Stimulated activated CD4-positive, alpha-beta T cell treated with anti-CD3 and anti-CD28 coated beads, Interleukin-1b, Interleukin-23, amount 100 ng/mL, for 1 hour (primary cell): ENCODE measurements around the gene SRCAP.
A peak's percentile ranks its signal among the peaks of the same experiment; 100 is the strongest.

Experiments used
- DNase-seq, 2 donors: peaks; one replicate each; pipeline ENCODE4 v3.0.0-alpha.2; 2020; ENCODE audit warnings: low read depth in 2 of 2

The SRCAP gene

DNA sequence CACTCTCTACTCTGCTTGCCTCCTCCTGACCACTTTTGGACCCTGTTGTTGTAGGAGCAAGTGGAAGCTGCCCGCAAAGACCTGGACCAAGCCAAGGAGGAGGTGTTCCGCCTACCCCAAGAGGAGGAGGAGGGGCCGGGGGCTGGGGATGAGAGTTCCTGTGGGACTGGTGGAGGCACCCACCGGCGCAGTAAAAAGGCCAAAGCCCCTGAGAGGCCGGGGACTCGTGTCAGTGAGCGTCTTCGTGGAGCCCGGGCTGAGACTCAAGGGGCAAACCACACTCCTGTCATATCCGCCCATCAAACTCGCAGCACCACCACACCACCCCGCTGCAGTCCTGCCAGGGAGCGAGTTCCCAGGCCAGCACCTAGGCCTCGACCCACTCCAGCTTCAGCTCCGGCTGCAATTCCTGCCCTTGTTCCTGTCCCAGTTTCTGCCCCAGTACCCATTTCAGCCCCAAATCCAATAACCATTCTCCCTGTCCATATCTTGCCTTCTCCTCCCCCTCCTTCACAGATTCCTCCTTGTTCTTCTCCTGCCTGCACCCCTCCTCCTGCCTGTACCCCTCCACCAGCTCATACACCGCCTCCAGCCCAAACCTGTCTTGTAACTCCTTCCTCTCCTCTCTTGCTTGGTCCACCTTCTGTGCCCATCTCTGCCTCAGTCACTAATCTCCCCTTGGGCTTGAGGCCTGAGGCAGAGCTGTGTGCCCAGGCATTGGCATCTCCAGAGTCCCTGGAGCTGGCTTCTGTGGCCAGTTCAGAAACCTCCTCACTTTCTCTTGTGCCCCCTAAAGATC is 38.2 kb downstream of the SRCAP start:
- DNase-seq: no peak

DNA sequence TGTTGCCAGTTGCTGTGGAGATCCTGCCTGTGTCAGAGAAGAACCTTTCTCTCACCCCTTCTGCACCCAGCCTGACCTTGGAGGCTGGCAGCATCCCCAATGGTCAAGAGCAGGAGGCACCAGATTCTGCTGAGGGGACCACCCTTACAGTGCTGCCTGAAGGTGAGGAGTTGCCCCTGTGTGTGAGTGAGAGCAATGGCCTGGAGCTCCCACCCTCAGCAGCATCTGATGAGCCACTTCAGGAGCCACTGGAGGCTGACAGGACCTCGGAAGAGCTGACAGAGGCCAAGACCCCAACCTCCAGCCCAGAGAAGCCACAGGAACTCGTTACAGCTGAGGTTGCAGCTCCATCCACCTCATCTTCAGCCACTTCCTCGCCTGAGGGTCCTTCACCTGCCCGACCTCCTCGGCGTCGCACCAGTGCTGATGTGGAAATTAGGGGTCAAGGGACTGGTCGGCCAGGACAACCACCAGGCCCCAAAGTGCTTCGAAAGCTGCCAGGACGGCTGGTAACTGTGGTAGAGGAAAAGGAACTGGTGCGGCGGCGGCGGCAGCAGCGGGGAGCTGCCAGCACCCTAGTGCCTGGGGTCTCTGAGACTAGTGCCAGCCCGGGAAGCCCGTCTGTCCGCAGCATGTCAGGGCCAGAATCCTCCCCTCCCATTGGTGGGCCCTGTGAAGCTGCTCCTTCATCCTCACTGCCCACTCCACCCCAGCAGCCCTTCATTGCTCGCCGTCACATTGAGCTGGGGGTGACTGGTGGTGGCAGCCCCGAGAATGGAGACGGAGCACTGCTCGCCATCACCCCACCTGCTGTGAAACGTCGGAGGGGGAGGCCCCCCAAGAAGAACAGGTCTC is 39.0 kb downstream of the SRCAP start:
- no peak for DNase-seq

DNA sequence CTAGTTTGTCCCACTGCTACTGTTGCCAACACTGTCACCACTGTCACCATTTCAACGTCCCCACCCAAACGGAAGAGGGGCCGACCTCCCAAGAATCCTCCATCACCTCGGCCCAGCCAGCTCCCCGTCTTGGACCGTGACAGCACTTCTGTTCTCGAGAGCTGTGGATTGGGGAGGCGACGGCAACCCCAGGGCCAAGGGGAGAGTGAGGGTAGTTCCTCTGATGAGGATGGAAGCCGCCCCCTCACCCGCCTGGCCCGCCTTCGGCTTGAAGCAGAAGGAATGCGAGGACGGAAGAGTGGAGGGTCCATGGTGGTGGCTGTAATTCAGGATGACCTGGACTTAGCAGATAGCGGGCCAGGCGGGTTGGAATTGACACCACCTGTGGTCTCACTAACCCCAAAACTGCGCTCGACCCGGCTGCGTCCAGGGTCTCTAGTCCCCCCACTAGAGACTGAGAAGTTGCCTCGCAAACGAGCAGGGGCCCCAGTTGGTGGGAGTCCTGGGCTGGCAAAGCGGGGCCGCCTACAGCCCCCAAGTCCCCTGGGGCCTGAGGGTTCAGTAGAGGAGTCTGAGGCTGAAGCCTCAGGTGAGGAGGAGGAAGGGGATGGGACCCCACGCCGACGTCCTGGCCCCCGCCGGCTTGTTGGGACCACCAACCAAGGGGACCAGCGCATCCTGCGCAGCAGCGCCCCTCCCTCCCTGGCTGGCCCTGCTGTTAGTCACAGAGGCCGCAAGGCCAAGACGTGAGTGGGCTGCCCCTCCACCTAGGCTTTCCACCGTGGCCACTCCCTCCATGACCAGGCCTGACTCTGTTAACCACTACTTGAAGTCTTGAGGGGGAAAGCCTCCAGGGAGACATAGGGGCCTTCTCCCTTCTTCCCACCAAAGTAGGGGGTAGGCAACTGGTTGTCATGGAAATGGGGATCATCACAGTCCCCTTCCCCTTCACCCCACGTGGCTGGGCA is 40.3 kb downstream of the SRCAP start:
- DNase-seq: no peak

- DNase-seq: no peak
These were observed 41.6 kb downstream of the SRCAP start for GRCh38 chr16:30740364-30741251.

DNA sequence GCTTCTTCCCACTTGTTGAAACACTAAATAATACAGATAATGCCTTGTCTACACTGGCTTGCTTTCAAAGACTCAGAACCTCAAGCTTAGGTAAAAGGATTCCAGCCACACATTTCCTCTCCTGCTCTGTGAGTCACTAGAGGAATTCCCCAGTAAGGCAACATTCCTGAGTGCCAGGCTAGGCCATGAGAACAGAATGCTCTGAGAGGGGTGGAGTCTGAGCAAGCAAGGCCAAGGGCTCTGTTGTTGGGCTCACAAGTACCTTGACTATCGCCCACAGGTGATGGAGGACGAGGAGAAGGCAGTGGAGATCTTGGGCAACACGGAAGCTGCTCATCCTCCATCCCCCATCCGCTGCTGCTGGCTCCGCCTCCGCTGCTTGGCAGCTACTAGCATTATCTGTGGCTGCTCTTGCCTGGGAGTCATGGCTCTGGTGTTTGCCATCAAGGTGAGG is 42.5 kb downstream of the SRCAP start:
- DNase-seq: no peak

- no peak for DNase-seq
These were observed 44.7 kb downstream of the SRCAP start for GRCh38 chr16:30743716-30744115.

DNA sequence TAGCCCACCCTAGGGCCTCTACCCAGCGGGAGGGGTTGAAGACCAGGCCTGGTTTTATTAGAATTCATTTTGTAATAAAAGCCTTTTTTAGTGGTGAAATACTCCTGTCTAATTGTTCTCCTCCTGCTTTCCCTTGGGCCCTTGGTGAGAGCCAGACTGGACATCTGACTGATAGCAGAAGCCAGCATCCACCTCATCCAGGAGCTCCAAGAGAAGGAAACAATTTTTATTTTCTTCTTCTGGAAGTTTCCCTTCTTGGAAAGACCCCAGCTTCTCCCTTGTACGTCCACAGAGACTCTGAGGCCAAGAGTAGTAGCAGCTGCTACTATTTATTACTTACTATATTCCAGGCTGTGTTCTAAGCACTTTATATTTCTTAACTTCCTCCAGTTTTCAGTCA is 45.2 kb downstream of the SRCAP start:
- no peak for DNase-seq

DNA sequence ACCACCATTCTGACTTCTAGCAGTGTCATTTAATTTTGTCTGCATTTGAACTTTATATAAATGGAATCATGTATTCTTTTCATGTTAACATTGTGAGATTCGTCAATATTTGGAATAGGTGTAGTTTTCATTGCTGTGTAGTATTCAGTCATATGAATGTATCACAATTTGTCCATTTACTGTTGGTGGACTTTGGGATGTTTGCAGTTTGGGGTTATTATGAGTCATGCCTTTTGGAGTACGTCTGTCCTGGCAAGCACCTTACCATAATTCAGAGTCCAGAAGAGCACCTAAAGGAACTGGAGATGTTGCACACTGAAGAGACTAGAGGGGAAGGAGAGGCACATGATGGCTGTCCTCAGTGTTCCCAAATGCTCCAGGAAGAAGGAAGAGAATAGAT is 46.1 kb downstream of the SRCAP start:
- DNase-seq: no peak

DNA sequence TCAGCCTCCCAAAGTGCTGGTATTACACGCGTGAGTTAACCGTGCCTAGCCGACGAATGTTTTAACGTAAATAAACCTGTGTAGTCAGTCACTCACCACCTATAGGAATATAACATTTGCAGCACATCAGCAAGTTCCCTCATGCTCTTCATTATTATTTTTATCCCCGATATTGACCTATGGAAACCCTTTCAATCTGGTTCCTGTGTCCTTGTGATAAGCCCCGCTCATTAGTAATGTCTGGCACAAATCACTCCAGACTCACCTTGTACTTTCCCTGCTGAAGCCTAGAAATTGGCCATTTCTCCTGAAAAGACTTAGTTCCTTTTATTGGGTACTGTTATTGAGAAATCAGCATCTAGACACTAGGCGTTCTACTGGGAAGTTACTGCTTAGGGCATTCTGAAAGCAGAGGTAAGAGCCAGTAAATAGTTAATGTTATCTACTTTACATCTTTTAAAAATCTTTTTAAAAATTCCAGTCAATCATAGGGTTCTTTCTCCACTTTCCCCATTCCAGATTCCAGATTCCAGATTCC is 47.7 kb downstream of the SRCAP start:
- DNase-seq: no peak

GRCh38 chr16:30747331-30747730 is 48.4 kb downstream of the SRCAP start:
- no peak for DNase-seq

DNA sequence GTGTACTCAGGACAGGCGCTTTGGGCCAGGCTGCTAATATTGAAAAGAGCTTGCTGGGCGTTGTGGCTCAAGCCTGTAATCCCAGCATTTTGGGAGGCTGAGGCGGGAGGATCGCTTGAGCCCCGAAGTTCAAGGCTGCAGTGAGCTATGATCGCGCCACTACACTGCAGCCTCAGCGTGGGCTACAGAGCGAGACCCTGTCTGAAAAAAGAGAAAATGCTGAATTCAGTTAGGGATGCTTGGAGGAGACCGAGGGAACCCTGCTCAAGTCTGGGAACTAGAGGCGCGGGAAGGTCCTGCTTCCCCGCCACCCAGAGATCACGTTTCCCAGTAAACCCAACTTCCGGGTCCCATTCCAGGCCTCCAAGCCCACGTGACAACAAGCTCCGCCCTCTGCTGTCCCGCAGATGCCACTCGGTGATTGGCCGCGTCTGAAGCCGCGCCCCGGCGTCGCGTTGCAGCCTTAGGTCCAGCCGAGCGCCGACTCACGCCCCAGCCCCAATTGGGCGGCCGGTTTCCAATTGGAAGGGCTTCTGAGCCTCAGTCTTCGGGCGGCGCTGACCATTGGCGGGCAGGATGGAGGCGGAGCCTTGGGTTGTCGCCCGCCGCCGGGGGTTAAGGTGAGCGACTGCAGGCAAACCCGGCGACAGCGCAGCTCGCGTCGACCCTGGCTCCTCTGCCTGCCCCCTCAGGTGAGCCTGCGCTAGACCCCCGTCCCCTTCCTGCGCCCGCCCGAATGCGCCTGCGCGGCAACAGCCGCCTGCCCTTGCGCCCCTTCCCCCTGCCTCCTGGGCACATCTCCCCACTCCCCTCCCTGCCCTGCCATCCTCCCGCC is 49.0 kb downstream of the SRCAP start, which contains the start of gene PHKG2:
PHKG2 (plus strand) TSS at position 627 of the 835 bp plus-strand sequence. CDS start 396 bp downstream, outside the sequence.
- DNase-seq: peak; percentile 84

GRCh38 chr16:30748634-30749445 is 49.9 kb downstream of the SRCAP start:
- no peak for DNase-seq

- DNase-seq: no peak
These were observed 51.2 kb downstream of the SRCAP start for GRCh38 chr16:30750201-30750600.

DNA sequence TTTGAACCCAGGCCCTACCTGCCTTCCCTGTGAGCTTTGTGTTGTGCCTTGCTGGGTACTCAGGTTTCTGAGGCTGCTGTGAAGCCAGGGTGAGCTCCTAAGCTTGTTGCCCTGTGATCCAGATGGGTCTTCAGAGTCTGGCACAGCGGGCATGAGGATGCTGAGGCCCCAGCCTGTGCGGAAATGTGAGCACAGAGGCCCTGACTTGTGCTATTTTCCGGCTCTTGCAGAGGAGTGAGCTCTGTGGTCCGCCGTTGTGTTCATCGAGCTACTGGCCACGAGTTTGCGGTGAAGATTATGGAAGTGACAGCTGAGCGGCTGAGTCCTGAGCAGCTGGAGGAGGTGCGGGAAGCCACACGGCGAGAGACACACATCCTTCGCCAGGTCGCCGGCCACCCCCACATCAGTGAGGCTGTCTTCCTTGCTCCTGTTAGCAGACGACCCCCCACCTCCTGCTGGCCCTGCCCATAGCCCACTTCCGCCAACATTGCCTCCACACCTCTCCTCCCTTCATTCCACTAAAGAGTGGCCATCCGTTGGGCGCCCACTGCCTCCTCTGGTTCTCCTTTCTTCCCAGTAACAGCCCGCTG is 52.0 kb downstream of the SRCAP start:
- DNase-seq: no peak

DNA sequence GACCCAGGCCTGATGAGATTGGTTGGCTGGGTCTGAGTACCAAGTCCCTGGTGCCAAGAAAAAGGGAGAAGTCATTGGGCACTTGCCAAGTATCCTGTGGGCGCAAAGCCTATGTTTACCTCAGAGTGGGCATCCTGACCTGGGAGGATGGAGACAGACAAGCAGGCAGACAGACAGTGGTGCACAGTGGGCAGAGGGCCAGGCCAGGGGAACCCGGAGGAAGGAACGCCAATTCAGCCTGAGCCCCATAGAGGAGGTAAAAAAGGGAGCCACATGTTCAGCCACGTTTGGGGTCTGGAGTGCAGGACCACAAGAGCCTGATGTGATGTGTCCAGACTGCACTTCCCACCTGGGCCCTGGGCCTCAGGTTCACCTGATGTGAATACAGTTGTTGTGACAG is 54.6 kb downstream of the SRCAP start:
- no peak for DNase-seq

DNA sequence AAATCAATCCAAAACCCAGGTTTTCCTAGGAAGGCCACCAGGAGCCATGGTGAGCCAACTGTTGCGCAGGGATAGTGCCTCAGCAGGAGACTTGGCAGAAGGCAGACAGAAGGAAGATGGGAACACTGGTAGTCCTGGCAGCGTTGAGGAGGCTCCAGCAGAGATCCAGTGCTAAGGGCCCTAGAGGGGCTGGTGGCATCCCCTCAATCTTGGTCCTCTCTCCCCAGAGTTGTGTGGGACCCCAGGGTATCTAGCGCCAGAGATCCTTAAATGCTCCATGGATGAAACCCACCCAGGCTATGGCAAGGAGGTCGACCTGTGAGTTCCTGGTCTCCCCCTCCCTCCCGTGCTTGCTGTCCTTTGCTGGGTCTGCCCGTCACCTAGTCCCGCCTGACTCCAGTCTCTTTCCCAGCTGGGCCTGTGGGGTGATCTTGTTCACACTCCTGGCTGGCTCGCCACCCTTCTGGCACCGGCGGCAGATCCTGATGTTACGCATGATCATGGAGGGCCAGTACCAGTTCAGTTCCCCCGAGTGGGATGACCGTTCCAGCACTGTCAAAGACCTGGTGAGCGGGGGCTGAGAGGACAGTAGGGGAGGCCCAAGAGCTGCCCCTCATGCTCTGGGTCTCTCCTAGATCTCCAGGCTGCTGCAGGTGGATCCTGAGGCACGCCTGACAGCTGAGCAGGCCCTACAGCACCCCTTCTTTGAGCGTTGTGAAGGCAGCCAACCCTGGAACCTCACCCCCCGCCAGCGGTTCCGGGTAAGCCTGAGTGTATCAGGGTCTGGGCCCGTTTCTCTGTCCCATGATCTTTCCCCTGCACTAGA is 57.2 kb downstream of the SRCAP start:
- DNase-seq: no peak

GRCh38 chr16:30756781-30757100 is 57.8 kb downstream of the SRCAP start:
- DNase-seq: no peak
